HepG2 (cell line): ENCODE data around the gene CISH. TPM values are rescaled to one million over a fixed set of nuclear protein-coding genes. Genes with fewer than 3 reads are reported as not detected.

Source experiments
- ATF1 ChIP-seq: IDR thresholded peaks from 2 replicates; pipeline ENCODE4 v1.6.1; 2016; ENCODE audit warnings: mild to moderate bottlenecking, control low read depth
- BCL6 ChIP-seq: IDR thresholded peaks from 2 replicates; pipeline ENCODE4 v1.6.1; 2016; ENCODE audit warnings: missing genetic modification reagents, missing compliant biosample characterization
- EP300 ChIP-seq, 3 experiments: sonication (generic) in 1 of 3; formaldehyde crosslinking in 1 of 3; IDR thresholded peaks; 2 replicates each; pipeline versions ENCODE4 v1.5.1 to v1.6.1; 2011 to 2020; ENCODE audit warnings: low read depth in 2 of 3, low read length in 2 of 3, borderline replicate concordance in 1 of 3, improper control_type of control experiment in 1 of 3, mild to moderate bottlenecking in 1 of 3, missing genetic modification reagents in 1 of 3, moderate library complexity in 1 of 3
- ETV5 ChIP-seq: IDR thresholded peaks from 2 replicates; pipeline ENCODE4 v1.6.1; 2018; ENCODE audit warnings: missing biosample characterization, missing genetic modification reagents, inconsistent platforms, borderline replicate concordance
- FOXC1 ChIP-seq: sonication (generic); formaldehyde crosslinking; IDR thresholded peaks from 2 replicates; pipeline ENCODE4 v1.8.0; 2022; ENCODE audit warnings: mild to moderate bottlenecking, missing genetic modification reagents, borderline replicate concordance
- KAT8 ChIP-seq: IDR thresholded peaks from 2 replicates; pipeline ENCODE4 v1.6.1; 2016; ENCODE audit warnings: missing genetic modification reagents, missing compliant biosample characterization
- MAZ ChIP-seq, 2 experiments: sonication (generic) in 1 of 2; formaldehyde crosslinking in 1 of 2; IDR thresholded peaks; 2 replicates each; pipeline versions ENCODE4 v1.5.0 to v1.6.1; 2012 to 2020; ENCODE audit warnings: low read depth in 2 of 2, mild to moderate bottlenecking in 2 of 2, borderline replicate concordance in 1 of 2, improper control_type of control experiment in 1 of 2, low read length in 1 of 2, missing genetic modification reagents in 1 of 2, moderate library complexity in 1 of 2
- MED1 ChIP-seq: sonication (generic); formaldehyde crosslinking; IDR thresholded peaks from 2 replicates; pipeline ENCODE4 v1.4.0; 2020; ENCODE audit warnings: missing genetic modification reagents
- PAXIP1 ChIP-seq: sonication (generic); formaldehyde crosslinking; conservative IDR thresholded peaks from 2 replicates; pipeline ENCODE4 v1.4.0; 2020; ENCODE audit warnings: mild to moderate bottlenecking, missing genetic modification reagents, moderate library complexity
- PHF20 ChIP-seq: sonication (generic); formaldehyde crosslinking; IDR thresholded peaks from 2 replicates; pipeline ENCODE4 v1.5.0; 2020; ENCODE audit warnings: mild to moderate bottlenecking, missing genetic modification reagents
- PRDM15 ChIP-seq: sonication (generic); formaldehyde crosslinking; IDR thresholded peaks from 2 replicates; pipeline ENCODE4 v1.4.0; 2020; ENCODE audit warnings: missing genetic modification reagents
- RAD51 ChIP-seq: fragments of 450-650 bp; IDR thresholded peaks from 2 replicates; pipeline ENCODE4 v1.6.1; 2016; ENCODE audit warnings: borderline replicate concordance
- SCMH1 ChIP-seq: sonication (generic); formaldehyde crosslinking; IDR thresholded peaks from 2 replicates; pipeline ENCODE4 v1.9.0; 2021; ENCODE audit warnings: missing genetic modification reagents, mild to moderate bottlenecking, borderline replicate concordance
- SP5 ChIP-seq: IDR thresholded peaks from 2 replicates; pipeline ENCODE4 v1.6.1; 2016; ENCODE audit warnings: low read depth, borderline replicate concordance
- SSRP1 ChIP-seq: IDR thresholded peaks from 2 replicates; pipeline ENCODE4 v1.6.1; 2016; ENCODE audit warnings: control low read depth
- TP53 ChIP-seq: sonication (generic); formaldehyde crosslinking; conservative IDR thresholded peaks from 2 replicates; pipeline ENCODE4 v1.4.0; 2020; ENCODE audit warnings: missing genetic modification reagents
- polyA plus RNA-seq, 8 experiments: library from polyadenylated mRNA; depleted of rRNA in 3 of 8; stranded (reverse) in 7 of 8; unstranded in 1 of 8; fragments of >200 nt; fragmentation: Illumina TruSeq in 4 of 8; extraction: Trizol in 4 of 8; gene quantifications; 2 replicates each; pipeline versions ENCODE4 v1.2.1 to v1.2.3, GENCODE V29; 2011 to 2016; ENCODE audit warnings: low read depth in 4 of 8, missing spikeins in 1 of 8, mixed read lengths in 1 of 8; ENCODE audit not compliant: insufficient read depth in 1 of 8
- total RNA-seq, 5 experiments: library from RNA; depleted of rRNA; stranded (reverse); fragments of >200 nt; fragmentation: Illumina TruSeq; extraction: Trizol; gene quantifications; 2 replicates each; pipeline ENCODE4 v1.2.3, GENCODE V29; 2016; ENCODE audit warnings: low read depth in 1 of 5
- TF ChIP-seq, protein P1 (sequence below): sonication (generic); formaldehyde crosslinking; IDR thresholded peaks from 2 replicates; pipeline ENCODE4 v1.5.1; 2020; ENCODE audit warnings: missing genetic modification reagents, mild to moderate bottlenecking, borderline replicate concordance
- TF ChIP-seq, protein P2 (sequence below): sonication (generic); formaldehyde crosslinking; IDR thresholded peaks from 2 replicates; pipeline ENCODE4 v1.4.0; 2020; ENCODE audit warnings: missing genetic modification reagents

Gene CISH
- total and polyA plus RNA-seq, 2 of the 13 experiments (the other 11 are each of a cell fraction or from before 2014, with no cell fraction given), result 0.91 to 1.5 TPM

DNA sequence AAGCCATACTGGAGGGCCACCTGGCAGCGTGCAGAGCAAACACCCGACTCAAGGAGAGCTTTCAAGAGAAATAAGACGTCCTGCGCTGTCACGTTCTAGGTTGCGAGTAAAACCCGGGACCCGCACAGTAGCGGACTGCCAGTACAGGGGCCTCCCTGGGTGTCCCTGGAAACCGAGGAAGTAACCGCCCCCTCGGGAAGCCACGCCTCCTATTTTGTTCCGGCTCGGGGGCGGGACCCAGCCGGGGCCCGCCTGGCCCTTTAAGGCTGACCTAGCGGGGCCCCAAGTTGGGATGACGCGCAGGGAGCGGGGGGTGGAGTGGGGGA, 5.2 kb upstream of the CISH start (continued):
- TF ChIP-seq EP300 (IDR thresholded peaks at IDR 0.05; ENCODE audit: low read depth in 2 of 2, low read length in 2 of 2) (0 out of 4 replicates have a peak, but pooled peaks of 1 of the 2 experiments have one; percentile 8), EP300 (CRISPR knock-in tag; IDR thresholded peaks at IDR 0.05; ENCODE audit: borderline replicate concordance) (no peak), KAT8 (0 out of 2 replicates have a peak, but pooled peaks have one; percentile 5), MAZ (IDR thresholded peaks at IDR 0.05; ENCODE audit: borderline replicate concordance, low read depth, low read length) (peak; percentile 67; the same call in 1 of the 2 replicates), MAZ (CRISPR knock-in tag; IDR thresholded peaks at IDR 0.05; ENCODE audit: low read depth) (no peak), FOXC1 (CRISPR knock-in tag) (0 out of 2 replicates have a peak, but pooled peaks have one; percentile 27), ATF1 (CRISPR knock-in tag) (peak; percentile 55; the same call in 1 of the 2 replicates), RAD51 (no peak), SP5 (peak; percentile 61), PRDM15 (peak; percentile 92), PHF20 (peak; percentile 28; the same call in 1 of the 2 replicates), SCMH1 (no peak), TP53 (CRISPR knock-in tag) (no peak), BCL6 (CRISPR knock-in tag) (peak; percentile 31), PAXIP1 (CRISPR knock-in tag) (0 out of 2 replicates have a peak, but pooled peaks have one; percentile 20), MED1 (peak; percentile 2; the same call in 1 of the 2 replicates), SSRP1 (CRISPR knock-in tag) (no peak), ETV5 (peak; percentile 4; the same call in 1 of the 2 replicates)
- TF ChIP-seq, protein P1, sequence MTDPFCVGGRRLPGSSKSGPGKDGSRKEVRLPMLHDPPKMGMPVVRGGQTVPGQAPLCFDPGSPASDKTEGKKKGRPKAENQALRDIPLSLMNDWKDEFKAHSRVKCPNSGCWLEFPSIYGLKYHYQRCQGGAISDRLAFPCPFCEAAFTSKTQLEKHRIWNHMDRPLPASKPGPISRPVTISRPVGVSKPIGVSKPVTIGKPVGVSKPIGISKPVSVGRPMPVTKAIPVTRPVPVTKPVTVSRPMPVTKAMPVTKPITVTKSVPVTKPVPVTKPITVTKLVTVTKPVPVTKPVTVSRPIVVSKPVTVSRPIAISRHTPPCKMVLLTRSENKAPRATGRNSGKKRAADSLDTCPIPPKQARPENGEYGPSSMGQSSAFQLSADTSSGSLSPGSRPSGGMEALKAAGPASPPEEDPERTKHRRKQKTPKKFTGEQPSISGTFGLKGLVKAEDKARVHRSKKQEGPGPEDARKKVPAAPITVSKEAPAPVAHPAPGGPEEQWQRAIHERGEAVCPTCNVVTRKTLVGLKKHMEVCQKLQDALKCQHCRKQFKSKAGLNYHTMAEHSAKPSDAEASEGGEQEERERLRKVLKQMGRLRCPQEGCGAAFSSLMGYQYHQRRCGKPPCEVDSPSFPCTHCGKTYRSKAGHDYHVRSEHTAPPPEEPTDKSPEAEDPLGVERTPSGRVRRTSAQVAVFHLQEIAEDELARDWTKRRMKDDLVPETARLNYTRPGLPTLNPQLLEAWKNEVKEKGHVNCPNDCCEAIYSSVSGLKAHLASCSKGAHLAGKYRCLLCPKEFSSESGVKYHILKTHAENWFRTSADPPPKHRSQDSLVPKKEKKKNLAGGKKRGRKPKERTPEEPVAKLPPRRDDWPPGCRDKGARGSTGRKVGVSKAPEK (CRISPR knock-in tag), result 0 out of 2 replicates have a peak, but pooled peaks have one; percentile 11
- TF ChIP-seq, protein P2, sequence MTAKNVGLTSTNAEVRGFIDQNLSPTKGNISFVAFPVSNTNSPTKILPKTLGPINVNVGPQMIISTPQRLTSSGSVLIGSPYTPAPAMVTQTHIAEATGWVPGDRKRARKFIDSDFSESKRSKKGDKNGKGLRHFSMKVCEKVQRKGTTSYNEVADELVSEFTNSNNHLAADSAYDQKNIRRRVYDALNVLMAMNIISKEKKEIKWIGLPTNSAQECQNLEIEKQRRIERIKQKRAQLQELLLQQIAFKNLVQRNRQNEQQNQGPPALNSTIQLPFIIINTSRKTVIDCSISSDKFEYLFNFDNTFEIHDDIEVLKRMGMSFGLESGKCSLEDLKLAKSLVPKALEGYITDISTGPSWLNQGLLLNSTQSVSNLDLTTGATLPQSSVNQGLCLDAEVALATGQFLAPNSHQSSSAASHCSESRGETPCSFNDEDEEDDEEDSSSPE (CRISPR knock-in tag), result 0 out of 2 replicates have a peak, but pooled peaks have one; percentile 9
